ENCODE results near the gene NR3C1. TPM values are rescaled to one million over a fixed set of nuclear protein-coding genes. Genes with fewer than 3 reads are reported as not detected.

Gene NR3C1
- total RNA-seq, 1 experiment from 2014 or later: 31.4 TPM

DNA sequence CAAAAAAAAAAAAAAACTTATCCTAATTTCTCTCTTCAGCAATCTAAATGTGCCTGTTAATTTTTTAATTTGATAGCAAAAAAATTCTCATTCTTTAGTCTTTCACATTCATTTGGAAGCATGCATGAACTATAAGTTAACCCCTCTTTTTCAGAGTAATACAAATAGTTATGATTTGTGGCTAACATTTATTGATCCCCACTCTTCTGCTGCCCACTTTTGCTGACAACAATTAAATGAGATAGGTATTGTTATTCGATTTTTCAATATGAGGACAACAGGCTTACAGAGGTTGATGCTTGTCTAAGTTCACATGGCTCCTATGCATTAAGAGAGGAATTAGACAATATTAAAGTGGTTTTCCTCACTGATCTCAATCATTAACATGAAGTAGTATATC lies 2.9 kb upstream of the NR3C1 start:
- Histone ChIP-seq H2BK120ac (ENCODE audit: low read depth, low read length, poor library complexity, severe bottlenecking) (no peak overlapping the region), H3T11ph (ENCODE audit: low read length) (no peak overlapping the region), H3K23ac (ENCODE audit: insufficient read length, low read depth, low read length) (no peak overlapping the region), H3K9ac (ENCODE audit: extremely low read depth, insufficient read length, low read length) (no peak overlapping the region), H3K27ac (ENCODE audit: insufficient read length, low read depth, low read length) (no peak overlapping the region), H2BK20ac (ENCODE audit: low read depth, low read length, poor library complexity, severe bottlenecking) (no peak overlapping the region), H3K4ac (ENCODE audit: low read depth, low read length) (no peak overlapping the region), H3K4me1 (ENCODE audit: insufficient read depth, low read length) (peaks cover 5% of the 10 kb centered on the region; the same call in 1 of the 2 replicates), H2AFZ (ENCODE audit: low read length) (no peak overlapping the region), H2BK5ac (ENCODE audit: insufficient read length, low read length) (no peak overlapping the region), H3K9me3 (ENCODE audit: control insufficient read depth, low read depth, low read length) (no peaks in the 10 kb centered on the region), H4K91ac (ENCODE audit: insufficient read length, low read depth, low read length) (no peak overlapping the region), H3K23me2 (ENCODE audit: insufficient read length, low read depth, low read length, poor library complexity, severe bottlenecking) (peaks cover 23% of the 10 kb centered on the region), H2BK15ac (ENCODE audit: low read depth, low read length) (no peak overlapping the region), H3K56ac (ENCODE audit: insufficient read length, low read depth, low read length) (no peak overlapping the region), H3K14ac (ENCODE audit: insufficient read depth, low read length) (no peak overlapping the region), H3K79me2 (ENCODE audit: insufficient read depth, low read length) (no peaks in the 10 kb centered on the region), H4K8ac (replicated peaks; ENCODE audit: insufficient read length, low read depth, low read length) (no peak overlapping the region), H2AK5ac (ENCODE audit: insufficient read length, low read length) (no peak overlapping the region), H4K20me1 (ENCODE audit: control insufficient read depth, insufficient read depth, insufficient read length) (no peaks in the 10 kb centered on the region), H2BK12ac (ENCODE audit: insufficient read length, low read depth, low read length) (no peak overlapping the region), H3K4me2 (ENCODE audit: insufficient read depth, insufficient read length, low read length) (no peak overlapping the region), H4K5ac (ENCODE audit: insufficient read length, low read depth, low read length) (no peak overlapping the region), H3K27me3 (ENCODE audit: insufficient read depth, low read length) (peaks cover 10% of the 10 kb centered on the region; the same call in 1 of the 2 replicates), H3K18ac (ENCODE audit: insufficient read length, low read depth, low read length) (no peak overlapping the region), H3K79me1 (ENCODE audit: insufficient read depth, low read depth, low read length, poor library complexity, severe bottlenecking) (no peaks in the 10 kb centered on the region)
- no peaks in the 10 kb centered on the region for H3K9me3 Mint-ChIP-seq
- H3K4me1 Mint-ChIP-seq: peaks cover 9 to 13% of the 10 kb centered on the region in 2 experiments
- TF ChIP-seq, protein P1, sequence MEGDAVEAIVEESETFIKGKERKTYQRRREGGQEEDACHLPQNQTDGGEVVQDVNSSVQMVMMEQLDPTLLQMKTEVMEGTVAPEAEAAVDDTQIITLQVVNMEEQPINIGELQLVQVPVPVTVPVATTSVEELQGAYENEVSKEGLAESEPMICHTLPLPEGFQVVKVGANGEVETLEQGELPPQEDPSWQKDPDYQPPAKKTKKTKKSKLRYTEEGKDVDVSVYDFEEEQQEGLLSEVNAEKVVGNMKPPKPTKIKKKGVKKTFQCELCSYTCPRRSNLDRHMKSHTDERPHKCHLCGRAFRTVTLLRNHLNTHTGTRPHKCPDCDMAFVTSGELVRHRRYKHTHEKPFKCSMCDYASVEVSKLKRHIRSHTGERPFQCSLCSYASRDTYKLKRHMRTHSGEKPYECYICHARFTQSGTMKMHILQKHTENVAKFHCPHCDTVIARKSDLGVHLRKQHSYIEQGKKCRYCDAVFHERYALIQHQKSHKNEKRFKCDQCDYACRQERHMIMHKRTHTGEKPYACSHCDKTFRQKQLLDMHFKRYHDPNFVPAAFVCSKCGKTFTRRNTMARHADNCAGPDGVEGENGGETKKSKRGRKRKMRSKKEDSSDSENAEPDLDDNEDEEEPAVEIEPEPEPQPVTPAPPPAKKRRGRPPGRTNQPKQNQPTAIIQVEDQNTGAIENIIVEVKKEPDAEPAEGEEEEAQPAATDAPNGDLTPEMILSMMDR (conservative IDR thresholded peaks at IDR 0.05): no peak
- H3K4me3 Mint-ChIP-seq: no peak overlapping the region
- H3K36me3 Mint-ChIP-seq (ENCODE audit: insufficient read depth in 1 of 3, low read depth in 3 of 3): no peaks in the 10 kb centered on the region; a peak in 1 of 7 replicates
- no peak for DNase-seq
- no CpG with 5 or more reads among the region's 1 CpG for WGBS (ENCODE audit: extremely low coverage, insufficient read length, low lambda C conversion rate)
- no peak overlapping the region for H3K27ac Mint-ChIP-seq
- peaks cover 16% of the 10 kb centered on the region for H3K27me3 Mint-ChIP-seq (ENCODE audit: low read depth)

All from H9 (cell line).